GM12878 (cell line): ENCODE measurements around the gene COL20A1.

ENCODE experiments used
- CBX3 ChIP-seq: fragments of 200-600 bp; sonication (generic); IDR thresholded peaks from 2 replicates; pipeline ENCODE4 v1.6.1; 2016; ENCODE audit warnings: low read depth, borderline replicate concordance
- CHD1 ChIP-seq: IDR thresholded peaks from 2 replicates; pipeline ENCODE4 v1.6.1; 2012; ENCODE audit warnings: low read depth, low read length, improper control_type of control experiment
- CREB1 ChIP-seq: IDR thresholded peaks from 2 replicates; pipeline ENCODE4 v1.6.1; 2012; ENCODE audit warnings: low read depth, mild to moderate bottlenecking, inconsistent platforms
- EZH2 ChIP-seq: IDR thresholded peaks from 2 replicates; pipeline ENCODE4 v1.6.1; 2012; ENCODE audit warnings: low read depth, mild to moderate bottlenecking, control low read depth, inconsistent platforms, low read length, borderline replicate concordance; ENCODE audit not compliant: control insufficient read depth
- KLF5 ChIP-seq: fragments of 450-650 bp; IDR thresholded peaks from 2 replicates; pipeline ENCODE4 v1.6.1; 2014; ENCODE audit warnings: mild to moderate bottlenecking; ENCODE audit not compliant: partially characterized antibody
- RCOR1 ChIP-seq: conservative IDR thresholded peaks from 2 replicates; pipeline ENCODE4 v1.6.1; 2012; ENCODE audit warnings: low read depth, low read length, improper control_type of control experiment
- TAF1 ChIP-seq: IDR thresholded peaks from 2 replicates; pipeline ENCODE4 v1.6.1; 2011; ENCODE audit warnings: mild to moderate bottlenecking, low read depth, low read length, borderline replicate concordance
- TF ChIP-seq, protein P1 (sequence below): fragments of 450-650 bp; conservative IDR thresholded peaks from 2 replicates; pipeline ENCODE4 v1.6.1; 2017; ENCODE audit warnings: mild to moderate bottlenecking, moderate library complexity
- TF ChIP-seq, protein P2 (sequence below), 3 experiments: IDR thresholded peaks in 2 of 3; conservative IDR thresholded peaks in 1 of 3; 2 replicates each; pipeline ENCODE4 v1.5.1; 2011; ENCODE audit warnings: low read depth in 3 of 3, low read length in 3 of 3, mild to moderate bottlenecking in 3 of 3, control low read depth in 2 of 3, moderate library complexity in 2 of 3, inconsistent platforms in 1 of 3, mixed read lengths in 1 of 3; ENCODE audit not compliant: control insufficient read depth in 2 of 3, insufficient read depth in 1 of 3; ENCODE audit errors: extremely low read depth in 1 of 3

DNA sequence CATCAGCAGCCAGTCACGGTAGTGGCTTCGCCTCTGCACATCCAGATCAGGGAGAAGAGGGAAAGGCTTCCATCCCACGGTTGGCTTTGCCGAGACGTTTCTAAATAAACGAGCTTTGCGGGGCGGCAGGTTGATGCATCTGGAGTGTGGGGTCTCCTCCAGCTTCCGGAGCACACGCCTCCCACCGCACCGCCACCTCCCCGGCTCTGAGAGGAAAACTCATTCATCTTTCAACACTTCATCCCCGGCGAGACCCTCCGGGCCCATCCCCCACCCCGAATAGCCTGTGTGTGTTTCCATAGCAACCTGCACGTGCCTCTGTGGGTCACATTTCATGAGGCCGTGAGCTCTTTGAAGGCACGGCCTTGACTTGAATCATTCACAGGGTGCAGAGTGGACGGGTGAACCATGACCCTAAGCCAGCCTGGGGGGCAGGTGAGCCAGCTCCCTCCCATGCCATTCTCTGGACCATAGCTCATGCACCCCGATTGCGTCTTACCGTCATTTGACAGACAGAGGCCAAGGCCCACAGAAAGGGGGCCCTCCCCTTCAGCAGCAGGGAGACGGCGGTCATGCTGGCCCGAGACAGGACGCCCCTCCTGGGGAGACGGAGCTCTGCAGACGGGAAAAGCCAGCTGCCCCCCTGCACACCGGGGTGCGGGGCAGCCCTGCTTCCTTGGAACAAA is 84.4 kb downstream of the COL20A1 start:
- TF ChIP-seq TAF1 (no peak), CREB1 (no peak), KLF5 (no peak), CHD1 (no peak), EZH2 (no peak), CBX3 (no peak), RCOR1 (no peak)
- TF ChIP-seq, protein P1, sequence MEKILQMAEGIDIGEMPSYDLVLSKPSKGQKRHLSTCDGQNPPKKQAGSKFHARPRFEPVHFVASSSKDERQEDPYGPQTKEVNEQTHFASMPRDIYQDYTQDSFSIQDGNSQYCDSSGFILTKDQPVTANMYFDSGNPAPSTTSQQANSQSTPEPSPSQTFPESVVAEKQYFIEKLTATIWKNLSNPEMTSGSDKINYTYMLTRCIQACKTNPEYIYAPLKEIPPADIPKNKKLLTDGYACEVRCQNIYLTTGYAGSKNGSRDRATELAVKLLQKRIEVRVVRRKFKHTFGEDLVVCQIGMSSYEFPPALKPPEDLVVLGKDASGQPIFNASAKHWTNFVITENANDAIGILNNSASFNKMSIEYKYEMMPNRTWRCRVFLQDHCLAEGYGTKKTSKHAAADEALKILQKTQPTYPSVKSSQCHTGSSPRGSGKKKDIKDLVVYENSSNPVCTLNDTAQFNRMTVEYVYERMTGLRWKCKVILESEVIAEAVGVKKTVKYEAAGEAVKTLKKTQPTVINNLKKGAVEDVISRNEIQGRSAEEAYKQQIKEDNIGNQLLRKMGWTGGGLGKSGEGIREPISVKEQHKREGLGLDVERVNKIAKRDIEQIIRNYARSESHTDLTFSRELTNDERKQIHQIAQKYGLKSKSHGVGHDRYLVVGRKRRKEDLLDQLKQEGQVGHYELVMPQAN: no peak
- TF ChIP-seq, protein P2, sequence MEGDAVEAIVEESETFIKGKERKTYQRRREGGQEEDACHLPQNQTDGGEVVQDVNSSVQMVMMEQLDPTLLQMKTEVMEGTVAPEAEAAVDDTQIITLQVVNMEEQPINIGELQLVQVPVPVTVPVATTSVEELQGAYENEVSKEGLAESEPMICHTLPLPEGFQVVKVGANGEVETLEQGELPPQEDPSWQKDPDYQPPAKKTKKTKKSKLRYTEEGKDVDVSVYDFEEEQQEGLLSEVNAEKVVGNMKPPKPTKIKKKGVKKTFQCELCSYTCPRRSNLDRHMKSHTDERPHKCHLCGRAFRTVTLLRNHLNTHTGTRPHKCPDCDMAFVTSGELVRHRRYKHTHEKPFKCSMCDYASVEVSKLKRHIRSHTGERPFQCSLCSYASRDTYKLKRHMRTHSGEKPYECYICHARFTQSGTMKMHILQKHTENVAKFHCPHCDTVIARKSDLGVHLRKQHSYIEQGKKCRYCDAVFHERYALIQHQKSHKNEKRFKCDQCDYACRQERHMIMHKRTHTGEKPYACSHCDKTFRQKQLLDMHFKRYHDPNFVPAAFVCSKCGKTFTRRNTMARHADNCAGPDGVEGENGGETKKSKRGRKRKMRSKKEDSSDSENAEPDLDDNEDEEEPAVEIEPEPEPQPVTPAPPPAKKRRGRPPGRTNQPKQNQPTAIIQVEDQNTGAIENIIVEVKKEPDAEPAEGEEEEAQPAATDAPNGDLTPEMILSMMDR (IDR thresholded peaks at IDR 0.05 in 2 of 3, conservative IDR thresholded peaks at IDR 0.05 in 1 of 3; ENCODE audit: control insufficient read depth in 2 of 3, extremely low read depth in 1 of 3, insufficient read depth in 1 of 3, low read depth in 3 of 3, low read length in 3 of 3): no peak
